ENCODE data around the gene NBPF9.
"Not testable (repeated sequence)": the region's sequence is repeated elsewhere in the genome, so short reads cannot be mapped to it uniquely, and the experiment has no call there.

Gene NBPF9, protein sequence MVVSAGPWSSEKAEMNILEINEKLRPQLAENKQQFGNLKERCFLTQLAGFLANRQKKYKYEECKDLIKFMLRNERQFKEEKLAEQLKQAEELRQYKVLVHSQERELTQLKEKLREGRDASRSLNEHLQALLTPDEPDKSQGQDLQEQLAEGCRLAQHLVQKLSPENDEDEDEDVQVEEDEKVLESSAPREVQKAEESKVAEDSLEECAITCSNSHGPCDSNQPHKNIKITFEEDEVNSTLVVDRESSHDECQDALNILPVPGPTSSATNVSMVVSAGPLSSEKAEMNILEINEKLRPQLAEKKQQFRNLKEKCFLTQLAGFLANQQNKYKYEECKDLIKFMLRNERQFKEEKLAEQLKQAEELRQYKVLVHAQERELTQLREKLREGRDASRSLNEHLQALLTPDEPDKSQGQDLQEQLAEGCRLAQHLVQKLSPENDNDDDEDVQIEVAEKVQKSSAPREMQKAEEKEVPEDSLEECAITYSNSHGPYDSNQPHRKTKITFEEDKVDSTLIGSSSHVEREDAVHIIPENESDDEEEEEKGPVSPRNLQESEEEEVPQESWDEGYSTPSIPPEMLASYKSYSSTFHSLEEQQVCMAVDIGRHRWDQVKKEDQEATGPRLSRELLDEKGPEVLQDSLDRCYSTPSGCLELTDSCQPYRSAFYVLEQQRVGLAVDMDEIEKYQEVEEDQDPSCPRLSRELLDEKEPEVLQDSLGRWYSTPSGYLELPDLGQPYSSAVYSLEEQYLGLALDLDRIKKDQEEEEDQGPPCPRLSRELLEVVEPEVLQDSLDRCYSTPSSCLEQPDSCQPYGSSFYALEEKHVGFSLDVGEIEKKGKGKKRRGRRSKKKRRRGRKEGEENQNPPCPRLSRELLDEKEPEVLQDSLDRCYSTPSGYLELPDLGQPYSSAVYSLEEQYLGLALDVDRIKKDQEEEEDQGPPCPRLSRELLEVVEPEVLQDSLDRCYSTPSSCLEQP (N-terminal part only)

DNA sequence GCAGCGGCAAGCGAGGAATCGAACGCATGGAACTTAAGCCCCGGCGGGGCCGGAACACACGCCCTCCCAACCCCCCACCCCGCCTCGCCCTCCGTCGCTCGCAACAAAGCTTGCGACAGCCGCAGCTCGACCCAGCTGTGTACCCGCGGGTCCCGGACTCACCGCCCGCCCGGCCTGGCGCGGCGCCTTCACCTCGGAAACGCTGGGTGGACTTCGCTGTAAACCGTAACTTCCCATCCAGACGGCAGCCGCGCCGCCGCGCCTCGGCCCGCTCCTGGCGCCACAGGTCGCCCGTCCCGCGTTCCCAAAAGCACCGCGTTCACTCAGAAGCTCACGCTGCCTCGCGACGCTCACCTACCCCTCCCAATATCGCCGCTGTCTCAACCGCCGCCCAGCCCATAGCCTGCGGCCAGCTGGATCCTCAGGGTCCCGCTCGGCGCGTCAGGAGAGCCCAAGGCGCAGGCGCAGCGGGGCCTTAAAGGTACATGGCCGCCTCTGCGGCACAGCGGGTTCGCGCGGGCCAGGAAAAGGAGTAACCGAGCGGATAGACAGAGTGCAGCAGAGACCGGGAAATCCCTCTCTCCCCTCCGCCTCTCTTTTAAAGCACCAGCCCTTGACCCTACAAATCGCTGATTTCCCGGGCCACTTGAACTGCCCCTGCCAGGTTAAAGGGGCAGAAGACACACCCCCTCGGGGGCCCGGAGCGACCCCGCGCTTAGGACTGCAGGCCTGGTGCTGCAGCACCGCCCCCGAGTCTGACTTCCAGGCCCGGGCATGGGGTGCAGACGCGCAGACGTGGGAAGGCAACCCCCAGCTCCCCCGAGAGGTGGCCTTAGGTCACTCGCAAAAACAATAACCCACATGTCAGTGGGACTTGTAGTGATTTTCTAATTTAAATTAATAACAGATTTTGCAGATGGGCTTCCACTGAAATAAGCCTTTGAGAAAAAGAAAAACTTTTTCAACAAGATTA lies at the start of gene NBPF9:
Gene NBPF9, minus strand, starts transcription at position 443 of the 973 bp plus-strand sequence. CDS start 21,412 bp downstream, outside the sequence.
- peak; percentile 54 for DNase-seq (ENCODE audit: low read depth)

DNA sequence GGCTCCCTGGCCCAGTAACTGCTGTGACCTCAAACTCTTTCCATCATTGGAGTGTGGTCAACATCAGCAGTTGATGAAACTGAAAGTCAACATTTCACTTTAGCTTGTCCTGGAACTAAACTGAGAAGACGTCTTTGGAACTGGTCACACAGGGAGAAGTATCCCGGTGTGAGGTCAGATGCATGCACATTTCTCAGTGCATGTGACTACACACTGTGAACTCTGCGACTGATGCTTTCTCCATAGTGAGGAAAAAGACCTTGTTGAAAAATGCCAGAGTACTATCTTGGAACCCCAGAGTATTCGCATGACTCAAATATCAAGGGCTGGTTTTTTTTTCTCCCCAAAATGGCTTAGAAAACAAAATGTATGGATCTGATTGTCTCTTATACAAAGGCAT lies 46.6 kb upstream of the NBPF9 start:
- peak; percentile 0 for DNase-seq (ENCODE audit: low read depth)

DNA sequence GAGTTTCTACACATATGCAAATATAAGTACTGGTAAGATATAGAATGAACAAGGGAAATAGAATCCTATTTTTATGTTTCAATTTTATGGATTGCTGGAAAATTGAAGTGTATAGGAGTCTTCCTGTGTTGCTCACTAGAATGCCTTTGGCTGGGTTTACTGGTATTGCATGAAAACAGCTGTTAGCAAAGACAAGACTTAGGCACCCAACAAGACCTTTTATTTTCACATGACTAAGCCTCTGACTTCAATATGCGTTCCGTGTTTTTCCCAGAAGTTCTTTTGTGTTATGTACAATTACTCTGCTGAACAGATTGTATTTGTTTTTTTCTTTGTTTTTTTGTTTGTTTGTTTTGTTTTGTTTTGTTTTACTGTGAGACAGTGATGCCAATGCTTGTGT lies 34.2 kb upstream of the NBPF9 start:
- peak; percentile 1 for DNase-seq (ENCODE audit: low read depth)

DNA sequence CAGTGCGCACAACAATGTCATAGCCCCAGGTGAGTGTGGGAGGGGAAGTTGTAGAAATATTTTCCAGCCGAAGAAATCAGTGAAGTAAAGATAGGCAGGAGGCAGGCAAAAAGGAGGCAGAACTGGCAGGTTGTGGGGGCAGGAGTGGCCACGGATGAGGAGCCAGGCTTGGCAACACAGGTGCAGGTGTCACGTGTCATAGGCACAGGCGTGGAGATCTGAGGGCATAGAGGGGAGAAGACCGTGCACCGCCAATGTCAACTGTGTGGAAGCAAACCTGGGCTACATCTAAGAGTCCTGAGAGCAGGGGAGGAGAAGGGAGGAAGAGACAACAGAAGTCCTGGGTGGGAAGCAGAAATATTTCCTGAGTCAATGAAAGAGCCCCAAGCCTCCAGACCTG lies 27.6 kb upstream of the NBPF9 start:
- DNase-seq (ENCODE audit: low read depth), result not testable (repeated sequence)

DNA sequence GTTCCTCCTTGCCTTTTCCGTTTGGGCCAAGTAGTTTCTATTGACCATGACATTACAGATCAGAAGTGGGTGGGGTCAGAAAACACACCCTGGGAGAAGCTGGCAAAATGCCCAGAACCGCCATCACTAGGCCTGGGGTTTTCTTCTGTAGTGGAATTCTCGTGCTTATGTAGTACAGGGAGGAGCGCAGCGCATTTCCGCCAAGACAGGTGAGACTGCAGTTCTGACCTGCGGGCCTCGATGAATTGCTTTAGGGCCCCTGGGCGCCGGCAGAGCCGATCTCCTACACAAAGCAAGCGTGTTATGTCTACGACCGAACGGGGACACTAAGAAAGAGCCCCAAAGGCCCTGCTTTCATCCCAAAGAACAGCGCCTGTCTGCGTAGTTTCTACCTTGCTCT lies 25.9 kb upstream of the NBPF9 start:
- not testable (repeated sequence) for DNase-seq (ENCODE audit: low read depth)

DNA sequence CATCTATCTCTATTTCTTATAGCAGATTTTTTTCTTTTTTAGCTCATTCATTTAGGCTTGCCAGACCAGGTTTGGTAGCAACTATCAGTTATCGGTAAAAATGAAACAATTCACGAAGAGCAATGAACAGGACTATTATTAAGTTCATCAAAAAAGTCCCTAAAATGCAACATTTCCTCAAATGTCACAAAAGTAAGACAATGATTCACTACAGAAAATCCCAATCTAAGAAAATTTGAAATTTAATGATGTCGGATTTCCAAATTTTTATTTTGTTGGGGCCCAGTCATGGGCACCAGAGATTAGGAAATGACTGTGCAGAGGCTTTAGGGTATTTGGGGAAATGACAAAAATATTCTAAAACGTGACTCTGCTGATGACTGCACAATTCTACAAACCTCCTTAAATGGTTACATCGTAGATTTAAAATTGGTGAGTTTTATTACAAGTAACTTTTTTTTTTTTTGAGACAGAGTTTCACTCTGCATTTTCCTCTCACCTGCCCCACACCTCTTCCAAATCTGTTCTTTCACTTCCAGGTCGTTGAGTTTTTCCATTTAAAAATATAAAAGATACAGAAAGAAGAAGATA lies 23.3 kb upstream of the NBPF9 start:
- not testable (repeated sequence) for DNase-seq (ENCODE audit: low read depth)

DNA sequence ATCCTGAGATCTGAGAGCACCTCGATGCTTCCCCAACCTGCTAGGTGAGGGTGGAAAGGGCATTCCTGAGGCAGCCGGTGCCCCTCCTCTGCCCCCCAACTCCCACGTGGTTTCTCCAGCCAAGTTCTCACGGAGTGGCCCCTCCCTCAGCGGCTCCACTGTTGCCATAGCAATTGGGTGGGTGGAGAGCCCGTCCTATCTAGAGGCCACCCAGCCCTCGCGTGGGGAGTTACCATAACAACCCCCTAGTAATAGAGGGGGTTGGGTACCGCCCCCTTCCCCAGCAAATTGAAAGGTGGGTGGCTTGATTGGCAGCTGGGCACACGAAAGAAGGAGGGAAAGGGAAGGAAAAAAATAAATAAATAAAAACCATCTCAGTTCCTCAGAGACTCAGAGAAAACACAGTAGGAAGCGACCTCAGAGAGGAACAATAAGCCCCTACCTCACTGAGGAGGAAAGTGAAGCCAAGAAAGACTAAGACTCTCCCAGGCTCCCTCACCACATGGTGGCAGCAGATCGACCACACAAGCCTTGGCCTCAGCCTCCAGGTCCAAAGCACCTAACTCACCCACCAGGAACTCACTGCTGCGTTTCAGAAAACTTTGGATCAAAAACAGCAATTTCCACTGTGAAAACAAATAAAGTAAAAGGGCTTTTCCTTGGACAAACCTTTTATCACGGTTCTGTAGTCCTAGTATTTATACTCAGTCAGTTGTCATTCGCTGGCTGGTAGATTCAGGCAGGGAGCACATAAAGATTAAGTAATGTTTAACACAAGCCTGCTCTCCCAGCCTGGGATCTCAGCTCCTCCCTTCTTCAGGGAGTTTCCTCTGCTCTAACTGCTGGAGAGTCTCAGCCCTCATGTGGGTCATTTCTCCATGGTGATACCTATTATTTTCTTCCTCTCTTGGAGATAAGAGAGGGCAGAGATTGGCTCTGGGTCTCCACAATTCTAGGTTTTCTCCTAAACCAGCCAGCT lies 20.9 kb upstream of the NBPF9 start:
- DNase-seq (ENCODE audit: low read depth), result peak; percentile 1

DNA sequence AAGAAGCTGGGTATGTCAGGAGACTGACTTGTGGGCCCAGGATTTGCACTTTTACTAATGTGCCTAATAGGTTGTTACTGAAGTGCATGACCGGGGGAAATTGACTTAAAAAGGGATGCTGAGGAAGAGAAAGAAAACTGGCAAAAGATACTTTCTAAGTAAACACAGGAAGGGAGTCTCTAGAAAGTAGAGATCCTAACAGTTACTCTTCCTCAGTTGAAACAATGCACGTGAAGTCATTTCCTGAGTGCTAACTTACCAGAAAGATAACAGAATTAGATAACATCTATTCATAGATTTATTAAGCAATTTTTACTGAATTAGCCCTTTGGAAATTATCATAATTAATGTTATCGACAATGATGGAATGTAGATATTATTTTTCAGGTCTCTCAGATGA lies 9.5 kb upstream of the NBPF9 start:
- not testable (repeated sequence) for DNase-seq (ENCODE audit: low read depth)

DNA sequence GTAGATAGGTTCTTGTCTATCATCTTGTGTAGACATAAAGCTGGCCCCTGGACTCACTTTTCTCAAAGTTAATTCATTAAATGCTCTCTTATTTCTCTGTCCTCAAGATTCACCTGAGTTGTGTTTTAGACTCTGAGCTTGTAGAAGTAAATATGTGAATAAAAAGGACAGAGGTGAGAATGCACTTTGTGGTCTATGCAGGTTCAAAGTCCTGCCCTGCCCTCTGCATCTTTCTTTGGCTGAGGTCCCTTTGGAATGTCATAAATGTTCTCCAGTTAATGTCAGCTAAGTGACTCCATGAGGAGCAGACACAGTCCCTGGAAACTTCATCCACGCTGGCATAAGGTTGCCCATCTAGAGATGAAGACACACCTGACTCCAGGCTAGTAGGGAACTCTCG lies 7.0 kb upstream of the NBPF9 start:
- DNase-seq (ENCODE audit: low read depth), result not testable (repeated sequence)

DNA sequence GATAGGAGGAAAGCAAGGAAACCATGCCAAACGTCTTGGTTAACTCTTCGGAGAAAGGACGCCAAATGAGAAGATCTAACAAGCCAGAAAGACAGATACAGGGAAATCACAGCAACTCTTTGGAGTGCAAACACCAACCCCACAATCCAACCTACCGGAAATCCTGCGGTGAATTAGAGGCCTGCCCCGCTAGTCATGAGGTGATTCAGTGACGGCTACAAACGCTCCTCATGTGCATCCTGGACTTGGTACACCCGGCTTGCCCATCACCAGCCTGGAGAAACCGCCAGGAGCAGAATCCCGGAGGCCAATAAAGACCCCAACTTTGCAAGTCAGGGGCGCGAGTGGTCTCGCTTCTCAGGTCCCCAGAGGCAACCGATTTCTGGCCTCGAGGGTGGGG lies 777 bp downstream of the NBPF9 start:
- DNase-seq (ENCODE audit: low read depth), result not testable (repeated sequence)

DNA sequence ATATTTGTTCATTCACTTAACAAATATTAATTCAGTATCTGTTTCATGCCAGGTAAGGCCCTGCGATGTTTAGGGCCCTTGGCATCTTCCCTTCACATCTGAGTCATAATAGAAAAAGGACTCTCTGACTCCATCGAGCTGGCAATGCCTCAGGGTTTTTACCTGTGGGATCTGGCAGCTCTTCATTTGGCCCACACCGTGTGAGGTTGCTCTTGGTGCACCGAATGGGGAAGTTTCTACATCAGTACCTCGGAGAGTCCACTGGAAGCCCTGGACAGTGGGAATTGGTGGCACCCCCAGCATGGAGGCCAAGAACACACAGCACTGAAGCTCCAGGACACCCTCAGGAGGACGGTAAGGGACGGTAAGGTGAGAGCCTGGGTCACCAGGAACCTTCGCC lies 5.1 kb downstream of the NBPF9 start:
- not testable (repeated sequence) for DNase-seq (ENCODE audit: low read depth)

DNA sequence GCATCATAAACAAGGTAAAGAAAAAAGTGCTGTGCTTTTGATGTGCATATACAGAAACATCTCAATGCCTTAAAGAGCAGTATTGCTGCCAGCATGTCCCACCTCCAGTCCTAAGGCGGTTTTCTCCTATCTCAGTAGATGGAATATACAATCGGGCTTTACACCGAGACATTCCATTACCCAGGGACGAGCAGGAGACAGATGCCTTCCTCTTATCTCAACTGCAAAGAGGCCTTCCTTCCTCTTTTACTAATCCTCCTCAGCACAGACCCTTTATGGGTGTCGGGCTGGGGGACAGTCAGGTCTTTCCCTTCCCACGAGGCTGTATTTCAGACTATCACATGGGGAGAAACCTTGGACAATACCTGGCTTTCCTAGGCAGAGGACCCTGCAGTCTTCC lies 10.2 kb downstream of the NBPF9 start:
- not testable (repeated sequence) for DNase-seq (ENCODE audit: low read depth)

DNA sequence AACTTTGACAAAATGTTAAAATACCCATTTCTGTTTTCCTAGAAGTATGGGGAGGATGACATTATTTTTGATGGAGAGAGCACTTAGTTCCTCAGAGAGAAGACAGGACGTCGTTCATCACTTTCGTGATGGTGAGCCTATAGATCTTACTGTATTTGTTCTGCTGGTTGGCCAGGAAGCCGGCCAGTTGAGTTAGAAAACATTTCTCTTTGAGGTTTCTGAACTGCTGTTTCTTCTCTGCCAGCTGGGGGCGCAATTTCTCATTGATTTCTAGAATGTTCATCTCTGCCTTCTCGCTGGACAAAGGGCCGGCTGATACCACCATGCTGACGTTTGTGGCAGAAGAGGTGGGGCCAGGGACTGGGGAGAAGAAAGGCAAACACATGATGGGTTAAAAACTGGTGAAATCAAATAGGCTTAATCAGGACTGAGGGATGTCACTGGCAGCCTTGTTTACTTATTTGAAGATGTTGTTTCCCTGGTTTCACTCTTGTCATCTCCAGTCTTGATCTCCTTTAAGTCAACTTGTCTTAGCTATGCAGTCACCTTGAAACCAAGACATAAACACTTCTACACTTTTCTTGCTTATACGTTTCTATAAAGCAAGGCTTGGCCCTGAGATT lies 27.7 kb downstream of the NBPF9 start:
- not testable (repeated sequence) for DNase-seq (ENCODE audit: low read depth)

DNA sequence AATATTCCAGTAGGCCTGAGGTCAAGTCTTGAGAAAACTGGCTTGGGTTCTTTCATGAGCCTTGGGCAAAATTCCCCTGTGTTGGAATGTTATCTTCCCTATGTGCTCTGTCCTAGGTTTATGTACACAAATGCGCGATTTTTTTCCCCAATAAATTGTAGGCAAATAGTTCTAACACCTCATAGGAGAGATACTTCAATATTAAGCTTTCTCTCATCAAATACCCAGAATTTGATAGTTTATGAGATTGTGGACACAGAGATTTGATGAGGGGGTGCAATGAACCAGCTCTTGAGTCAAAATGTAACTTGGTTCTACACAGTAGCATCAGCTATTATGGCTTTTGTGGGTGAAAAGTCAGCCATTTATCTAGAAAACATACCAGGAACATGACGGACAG lies 38.7 kb downstream of the NBPF9 start:
- not testable (repeated sequence) for DNase-seq (ENCODE audit: low read depth)

DNA sequence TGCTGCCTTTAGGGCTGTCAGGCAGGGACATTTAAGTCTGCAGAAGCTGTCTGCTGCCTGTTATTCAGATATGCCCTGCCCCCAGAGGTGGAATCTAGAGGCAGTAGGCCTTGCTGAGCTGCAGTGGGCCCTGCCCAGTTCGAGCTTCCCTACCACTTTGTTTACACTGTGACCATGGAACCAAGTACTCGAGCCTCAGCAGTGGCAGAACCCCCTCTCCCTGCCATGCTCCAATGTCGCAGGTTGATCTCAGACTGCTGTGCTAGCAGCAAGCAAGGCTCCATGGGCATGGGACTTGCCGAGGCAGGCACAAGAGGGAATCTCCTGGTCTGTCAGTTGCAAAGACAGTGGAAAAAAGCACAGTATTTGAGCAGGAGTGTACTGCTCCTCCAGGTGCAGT lies 60.3 kb downstream of the NBPF9 start:
- DNase-seq (ENCODE audit: low read depth), result not testable (repeated sequence)

DNA sequence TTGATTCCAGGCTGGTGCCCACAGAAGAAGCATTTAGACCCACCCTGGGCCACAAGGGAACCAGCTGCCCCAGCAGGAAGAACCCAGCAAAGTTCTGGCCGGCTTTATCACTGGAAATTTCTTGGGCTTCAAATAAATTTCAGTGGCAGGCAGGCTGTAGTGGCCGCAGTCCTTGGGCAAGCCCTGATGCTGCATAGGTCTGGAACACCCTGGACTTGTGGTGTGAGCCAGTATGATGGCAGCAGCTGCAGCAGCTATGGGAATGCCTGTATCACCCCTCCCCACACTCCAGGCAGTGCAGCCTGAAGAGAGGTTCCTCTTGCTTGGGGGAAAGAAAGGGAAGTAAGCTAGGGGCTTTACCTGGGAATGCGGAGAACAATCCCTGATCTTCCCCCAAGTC lies 69.4 kb downstream of the NBPF9 start:
- not testable (repeated sequence) for DNase-seq (ENCODE audit: low read depth)

DNA sequence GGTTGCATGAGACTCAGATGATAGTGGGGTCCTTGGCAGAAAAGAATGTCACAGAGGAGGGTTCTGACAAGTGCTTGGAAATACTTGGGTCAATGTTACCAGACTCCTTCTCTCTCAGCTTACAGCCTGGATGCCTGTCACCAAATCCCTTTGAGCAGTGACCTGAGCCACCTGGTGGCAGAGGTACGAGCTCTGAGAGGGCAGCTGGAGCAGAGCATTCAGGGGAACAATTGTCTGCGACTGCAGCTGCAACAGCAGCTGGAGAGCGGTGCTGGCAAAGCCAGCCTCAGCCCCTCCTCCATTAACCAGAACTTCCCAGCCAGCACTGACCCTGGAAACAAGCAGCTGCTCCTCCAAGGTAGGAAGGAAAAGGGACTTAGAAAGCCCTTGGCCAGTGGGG lies 79.0 kb downstream of the NBPF9 start:
- DNase-seq (ENCODE audit: low read depth), result not testable (repeated sequence)

DNA sequence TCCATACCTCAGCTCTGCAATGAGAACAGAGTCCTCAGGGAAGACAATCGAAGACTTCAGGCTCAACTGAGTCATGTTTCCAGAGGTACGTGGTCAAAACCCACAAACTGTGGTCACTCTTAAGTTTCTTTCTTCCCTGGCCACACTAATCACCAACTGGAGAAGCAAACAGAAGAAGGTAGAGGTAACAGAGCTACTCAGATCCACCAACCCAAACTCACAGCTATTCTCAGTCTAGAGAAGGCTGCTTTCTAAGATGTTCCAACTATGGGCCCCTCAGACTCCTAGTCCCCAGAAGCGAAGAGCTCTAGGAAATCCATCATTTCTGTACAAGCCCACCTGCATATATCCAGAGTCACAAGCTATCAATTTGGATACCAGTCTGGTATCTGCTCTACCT lies 84.8 kb downstream of the NBPF9 start:
- not testable (repeated sequence) for DNase-seq (ENCODE audit: low read depth)

DNA sequence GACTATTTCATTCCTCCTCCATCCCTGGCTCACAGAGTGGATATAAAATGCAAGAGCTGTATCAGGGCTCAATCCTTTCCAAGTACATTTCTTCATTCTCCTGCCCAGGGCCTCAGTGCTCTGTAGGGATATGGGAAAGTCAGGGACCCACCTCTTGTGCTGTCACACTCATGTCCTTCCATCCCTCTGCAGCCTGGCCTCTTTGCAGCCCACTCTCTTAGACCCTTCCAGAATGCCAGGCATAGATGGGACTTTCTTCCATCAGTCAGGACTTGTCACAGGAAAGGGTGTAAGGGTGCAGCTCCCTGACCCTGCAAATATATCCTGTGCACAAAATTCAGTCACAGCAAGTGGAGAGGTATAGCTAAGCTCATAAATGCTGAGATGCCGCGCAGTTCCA lies 86.7 kb downstream of the NBPF9 start:
- DNase-seq (ENCODE audit: low read depth), result not testable (repeated sequence)
